Testis (tissue), 2 donors: Measurements from ENCODE around the gene NMT1.

ENCODE experiments used
- CTCF ChIP-seq, 3 experiments: fragments of 450-650 bp in 2 of 3; fragments of 200-600 bp in 1 of 3; sonication (generic) in 1 of 3; IDR thresholded peaks; one replicate each; pipeline ENCODE4 v1.5.1; 2016 to 2019; ENCODE audit warnings: antibody characterized with exemption in 3 of 3, mild to moderate bottlenecking in 2 of 3, moderate library complexity in 1 of 3
- POLR2A ChIP-seq: fragments of 450-650 bp; IDR thresholded peaks from one replicate; pipeline ENCODE4 v1.6.1; 2017; ENCODE audit warnings: antibody characterized with exemption, mild to moderate bottlenecking, moderate library complexity

DNA sequence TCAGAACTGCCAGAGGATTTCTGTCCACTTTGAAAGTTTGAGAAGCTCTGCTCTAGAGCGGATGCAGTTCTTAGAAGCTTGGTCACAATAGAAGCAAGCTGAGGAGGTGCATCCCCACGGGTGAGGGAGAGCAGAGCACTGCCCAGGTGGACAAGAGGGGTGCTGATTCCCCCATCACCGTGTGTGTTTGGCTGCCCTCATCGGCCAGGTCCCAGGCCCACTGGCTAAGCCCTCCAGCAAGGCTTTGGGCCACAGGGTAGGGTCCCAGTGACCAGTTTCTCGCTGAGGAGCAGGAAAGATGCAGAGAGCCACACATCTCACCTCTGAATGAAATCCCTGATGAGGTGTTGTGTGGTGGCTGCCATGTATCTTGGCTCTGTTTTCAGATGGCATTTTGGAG lies 26.9 kb downstream of the NMT1 start:
- TF ChIP-seq CTCF (IDR thresholded peaks at IDR 0.05), result no peak
- no peak for TF ChIP-seq POLR2A
